Natural killer cell (primary cell): Measurements from ENCODE around the gene PRLH. TPM values are rescaled to one million over a fixed set of nuclear protein-coding genes. Genes with fewer than 3 reads are reported as not detected.

Source experiments
- ATAC-seq, 3 donors: fragments of 150-1000 bp in 2 of 3; fragments of 200-7000 bp in 1 of 3; cut with Tn5 transposase; 1 replicate in 1 of 3; 2 replicates in 2 of 3; pipeline ENCODE4 v1.10.0; 2021; ENCODE audit warnings: mild to moderate bottlenecking in 2 of 3, moderate library complexity in 2 of 3
- DNase-seq, 2 donors: peaks; one replicate each; pipeline versions ENCODE4 v3.0.0 to v3.0.0-alpha.2; 2013 to 2021; ENCODE audit warnings: mixed read lengths in 1 of 2
- H3K27ac ChIP-seq: one replicate; pipeline ENCODE4 v1.5.1; 2013; ENCODE audit warnings: mild to moderate bottlenecking, low read length
- H3K27me3 ChIP-seq: one replicate; pipeline ENCODE4 v1.6.1; 2013; ENCODE audit warnings: low read length; ENCODE audit not compliant: control insufficient read depth, insufficient read depth
- H3K36me3 ChIP-seq: one replicate; pipeline ENCODE4 v1.6.1; 2013; ENCODE audit warnings: low read length; ENCODE audit not compliant: control insufficient read depth, insufficient read depth
- H3K4me1 ChIP-seq: one replicate; pipeline ENCODE4 v1.6.1; 2013; ENCODE audit warnings: low read length; ENCODE audit not compliant: control insufficient read depth, insufficient read depth
- H3K4me3 ChIP-seq: one replicate; pipeline ENCODE4 v1.5.1; 2013; ENCODE audit warnings: low read length
- H3K9me3 ChIP-seq: one replicate; pipeline ENCODE4 v1.6.1; 2013; ENCODE audit warnings: low read length; ENCODE audit not compliant: control insufficient read depth, insufficient read depth
- H3K27ac Mint-ChIP-seq, 2 donors: one replicate each; pipeline ENCODE4 v1.8.0; 2022; ENCODE audit warnings: mild to moderate bottlenecking in 2 of 2, mixed read lengths in 2 of 2, moderate library complexity in 1 of 2
- H3K27me3 Mint-ChIP-seq, 2 donors: one replicate each; pipeline ENCODE4 v1.8.0; 2022; ENCODE audit warnings: low read depth in 2 of 2, mixed read lengths in 2 of 2
- H3K36me3 Mint-ChIP-seq: one replicate; pipeline ENCODE4 v1.8.0; 2022; ENCODE audit warnings: mixed read lengths
- H3K4me1 Mint-ChIP-seq, 2 donors: one replicate each; pipeline ENCODE4 v1.8.0; 2022; ENCODE audit warnings: mixed read lengths in 2 of 2
- H3K4me3 Mint-ChIP-seq: one replicate; pipeline ENCODE4 v1.8.0; 2022; ENCODE audit warnings: mild to moderate bottlenecking, moderate library complexity, mixed read lengths
- H3K9me3 Mint-ChIP-seq, 2 donors: one replicate each; pipeline ENCODE4 v1.8.0; 2022; ENCODE audit warnings: mixed read lengths in 2 of 2
- WGBS: methylation state at CpG from one replicate; pipeline ENCODE4 v1.1.7; 2013; ENCODE audit warnings: missing lambda C conversion rate; ENCODE audit not compliant: insufficient coverage; 5-methylcytosine and 5-hydroxymethylcytosine counted together
- intact Hi-C: fragments of 100-400 bp; cut with micrococcal nuclease; formaldehyde crosslinking; loops from one replicate; pipeline ENCODE4 v1.14.2; 2022
- total RNA-seq, 4 donors: library from RNA; stranded (reverse); fragments of 120-200 nt in 1 of 4; gene quantifications; one replicate each; pipeline versions ENCODE4 v1.2.3 to v1.2.4, GENCODE V29; 2013 to 2022
- TF ChIP-seq, protein P1 (sequence below): fragments of 200-600 bp; IDR thresholded peaks from one replicate; pipeline ENCODE4 v1.8.0; 2022; ENCODE audit warnings: antibody characterized with exemption

The PRLH gene
- total RNA-seq, 3 donors from 2014 or later (not counting 1 experiment from before 2014, with no cell fraction given), result not detected

DNA sequence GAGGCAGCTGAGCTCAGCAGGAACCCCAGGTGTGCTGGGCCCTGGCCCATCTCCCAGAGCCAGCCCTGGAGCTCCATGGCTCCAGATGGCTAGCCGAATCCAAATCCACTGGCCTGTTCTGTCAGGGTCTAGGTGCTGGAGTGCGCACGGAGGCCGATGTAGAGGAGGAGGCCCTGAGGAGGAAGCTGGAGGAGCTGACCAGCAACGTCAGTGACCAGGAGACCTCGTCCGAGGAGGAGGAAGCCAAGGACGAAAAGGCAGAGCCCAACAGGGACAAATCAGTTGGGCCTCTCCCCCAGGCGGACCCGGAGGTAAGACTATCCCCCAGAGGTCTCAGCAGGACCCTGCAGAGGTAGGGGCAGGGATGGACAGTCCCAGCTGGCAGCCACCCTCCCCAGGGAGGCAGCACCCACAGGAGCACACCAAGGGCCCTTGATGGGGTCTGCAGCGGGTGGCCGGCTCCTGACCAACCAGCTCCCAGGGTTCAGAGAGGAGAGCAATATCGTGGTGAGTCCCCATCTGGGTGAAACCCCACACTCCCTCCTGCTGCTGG, 26.1 kb upstream of the PRLH start:
- no peaks in the 10 kb centered on the region for H3K4me1 ChIP-seq
- H3K36me3 ChIP-seq, result no peaks in the 10 kb centered on the region
- Mint-ChIP-seq H3K36me3 (no peaks in the 10 kb centered on the region), H3K9me3 (no peaks in the 10 kb centered on the region), H3K27ac (no peak overlapping the region), H3K27me3 (peaks cover 0 to 4% of the 10 kb centered on the region in 2 donors), H3K4me3 (no peak overlapping the region), H3K4me1 (no peaks in the 10 kb centered on the region)
- DNase-seq, result no peak
- no peak overlapping the region for H3K27ac ChIP-seq
- H3K27me3 ChIP-seq, result no peaks in the 10 kb centered on the region
- no peaks in the 10 kb centered on the region for H3K9me3 ChIP-seq
- intact Hi-C loops, result no loop called here
- whole genome bisulfite sequencing, result 88% methylated on average over 13 of the region's 13 CpGs
- TF ChIP-seq, protein P1, sequence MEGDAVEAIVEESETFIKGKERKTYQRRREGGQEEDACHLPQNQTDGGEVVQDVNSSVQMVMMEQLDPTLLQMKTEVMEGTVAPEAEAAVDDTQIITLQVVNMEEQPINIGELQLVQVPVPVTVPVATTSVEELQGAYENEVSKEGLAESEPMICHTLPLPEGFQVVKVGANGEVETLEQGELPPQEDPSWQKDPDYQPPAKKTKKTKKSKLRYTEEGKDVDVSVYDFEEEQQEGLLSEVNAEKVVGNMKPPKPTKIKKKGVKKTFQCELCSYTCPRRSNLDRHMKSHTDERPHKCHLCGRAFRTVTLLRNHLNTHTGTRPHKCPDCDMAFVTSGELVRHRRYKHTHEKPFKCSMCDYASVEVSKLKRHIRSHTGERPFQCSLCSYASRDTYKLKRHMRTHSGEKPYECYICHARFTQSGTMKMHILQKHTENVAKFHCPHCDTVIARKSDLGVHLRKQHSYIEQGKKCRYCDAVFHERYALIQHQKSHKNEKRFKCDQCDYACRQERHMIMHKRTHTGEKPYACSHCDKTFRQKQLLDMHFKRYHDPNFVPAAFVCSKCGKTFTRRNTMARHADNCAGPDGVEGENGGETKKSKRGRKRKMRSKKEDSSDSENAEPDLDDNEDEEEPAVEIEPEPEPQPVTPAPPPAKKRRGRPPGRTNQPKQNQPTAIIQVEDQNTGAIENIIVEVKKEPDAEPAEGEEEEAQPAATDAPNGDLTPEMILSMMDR, result no peak
- H3K4me3 ChIP-seq, result no peak overlapping the region
- no peak for ATAC-seq

DNA sequence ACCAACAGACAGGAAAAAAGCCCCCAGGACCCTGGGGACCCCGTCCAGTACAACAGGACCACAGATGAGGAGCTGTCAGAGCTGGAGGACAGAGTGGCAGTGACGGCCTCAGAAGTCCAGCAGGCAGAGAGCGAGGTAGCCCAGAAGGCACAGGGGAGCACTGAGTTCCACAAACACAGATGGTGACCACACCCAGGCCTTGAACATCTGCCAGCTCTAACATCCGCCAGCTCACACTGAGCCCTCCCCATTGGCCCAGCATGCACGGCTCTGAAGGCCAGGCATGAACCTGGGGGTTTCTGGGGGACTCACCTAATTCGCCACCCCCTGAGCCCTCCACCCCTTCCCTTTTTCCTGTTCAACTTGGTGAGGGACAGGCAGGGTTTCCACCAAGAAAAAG, 25.6 kb upstream of the PRLH start:
- H3K27ac Mint-ChIP-seq, result no peak overlapping the region
- no peak overlapping the region for H3K4me3 ChIP-seq

DNA sequence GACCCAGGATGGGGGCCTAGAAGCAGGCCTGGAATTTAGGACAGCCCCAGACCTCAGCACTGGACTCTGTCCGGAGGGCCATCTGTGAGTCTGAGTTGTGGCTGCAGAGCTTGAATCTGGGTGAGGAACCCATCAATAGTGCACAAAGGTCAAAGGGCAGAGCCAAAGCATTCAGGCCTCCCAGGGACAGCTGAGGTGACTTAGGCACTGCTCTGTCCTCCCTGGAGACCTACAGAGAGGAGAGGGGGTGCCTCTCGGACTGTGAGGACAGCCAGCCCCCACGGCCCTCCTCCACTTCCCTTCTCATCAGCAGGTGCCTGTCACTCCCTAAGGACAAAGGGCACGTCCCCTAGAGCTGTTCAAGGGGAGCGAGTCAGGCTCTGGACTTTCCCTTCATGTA, 25.1 kb upstream of the PRLH start:
- WGBS, result 74% methylated on average over 5 of the region's 5 CpGs
- Histone ChIP-seq H3K27ac (no peak overlapping the region), H3K27me3 (no peaks in the 10 kb centered on the region), H3K36me3 (no peaks in the 10 kb centered on the region), H3K4me1 (no peaks in the 10 kb centered on the region), H3K9me3 (no peaks in the 10 kb centered on the region), H3K4me3 (no peak overlapping the region)
- no peak overlapping the region for H3K27ac Mint-ChIP-seq
- H3K27me3 Mint-ChIP-seq, result peaks cover 0 to 4% of the 10 kb centered on the region in 2 donors
- no peak overlapping the region for H3K4me3 Mint-ChIP-seq
- no peaks in the 10 kb centered on the region for H3K36me3 Mint-ChIP-seq
- TF ChIP-seq, protein P1, result no peak
- H3K9me3 Mint-ChIP-seq, result no peaks in the 10 kb centered on the region
- intact Hi-C loops, result no loop called here
- no peaks in the 10 kb centered on the region for H3K4me1 Mint-ChIP-seq
- ATAC-seq, result no peak
- no peak for DNase-seq

More for the DNA sequence above, 25.6 kb upstream of the PRLH start:
- TF ChIP-seq, protein P1, result no peak
- H3K4me3 Mint-ChIP-seq, result no peak overlapping the region
- no peaks in the 10 kb centered on the region for H3K4me1 Mint-ChIP-seq
- no peaks in the 10 kb centered on the region for H3K36me3 Mint-ChIP-seq
- no peak for DNase-seq
- H3K27me3 Mint-ChIP-seq, result peaks cover 0 to 4% of the 10 kb centered on the region in 2 donors
- WGBS, result 58% methylated on average over 6 of the region's 6 CpGs
- H3K9me3 Mint-ChIP-seq, result no peaks in the 10 kb centered on the region
- H3K27me3 ChIP-seq, result no peaks in the 10 kb centered on the region
- no peaks in the 10 kb centered on the region for H3K36me3 ChIP-seq
- intact Hi-C loops, result no loop called here
- H3K9me3 ChIP-seq, result no peaks in the 10 kb centered on the region
- H3K27ac ChIP-seq, result no peak overlapping the region
- no peaks in the 10 kb centered on the region for H3K4me1 ChIP-seq
- no peak for ATAC-seq
